ENCODE measurements around the gene C1orf56.
"Not testable (repeated sequence)": the region's sequence is repeated elsewhere in the genome, so short reads cannot be mapped to it uniquely, and the experiment has no call there.

Gene C1orf56

DNA sequence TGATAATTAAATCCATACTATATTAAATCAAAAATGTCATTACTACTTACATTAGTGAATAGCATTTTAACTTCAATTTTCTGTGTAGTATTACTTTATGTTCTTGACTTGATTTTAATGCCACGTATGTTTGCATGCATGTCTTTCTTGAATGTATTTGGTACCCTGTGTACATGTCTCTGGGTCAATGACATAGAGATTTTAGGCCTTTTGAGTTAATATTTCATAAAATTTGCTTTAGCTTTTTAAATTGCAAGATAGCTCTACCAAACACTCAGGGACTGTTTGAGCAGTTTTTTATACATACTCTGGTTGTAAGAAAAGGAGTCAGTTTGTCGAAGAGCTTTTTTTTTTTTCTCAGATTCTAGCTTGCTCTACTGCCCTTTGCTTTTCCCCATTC, 14.2 kb downstream of the C1orf56 start:
- no peak for DNase-seq (ENCODE audit: low read depth)

DNA sequence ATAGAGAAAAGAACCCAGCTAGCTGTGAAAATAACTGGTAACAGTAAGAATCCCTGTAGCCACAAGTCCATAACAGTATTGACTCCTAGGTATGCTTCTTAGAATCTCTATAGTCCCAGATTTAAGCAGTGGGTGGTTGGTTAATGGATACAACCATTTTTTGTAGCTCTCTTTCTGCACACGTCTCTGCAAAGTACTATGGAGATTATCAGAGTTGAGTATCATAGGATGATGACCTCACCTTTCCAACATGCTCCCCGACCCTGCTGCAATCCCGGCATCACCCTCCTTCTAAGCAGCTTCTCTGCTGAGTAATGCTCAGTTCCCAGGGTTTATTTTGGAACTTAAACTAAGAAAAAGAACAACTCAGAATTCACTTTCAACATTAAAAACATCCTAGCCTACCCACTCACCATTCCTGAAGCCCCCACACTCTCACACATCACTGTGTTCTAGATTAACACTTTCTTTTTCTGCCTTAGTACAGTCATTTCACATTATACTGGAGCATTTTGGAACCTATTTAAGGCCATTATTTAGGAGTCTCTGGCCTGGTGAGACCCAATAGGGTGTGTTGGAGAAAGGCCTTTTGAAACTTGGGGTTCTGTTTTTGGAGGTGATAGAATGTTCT, 15.3 kb downstream of the C1orf56 start:
- no peak for DNase-seq (ENCODE audit: low read depth)

DNA sequence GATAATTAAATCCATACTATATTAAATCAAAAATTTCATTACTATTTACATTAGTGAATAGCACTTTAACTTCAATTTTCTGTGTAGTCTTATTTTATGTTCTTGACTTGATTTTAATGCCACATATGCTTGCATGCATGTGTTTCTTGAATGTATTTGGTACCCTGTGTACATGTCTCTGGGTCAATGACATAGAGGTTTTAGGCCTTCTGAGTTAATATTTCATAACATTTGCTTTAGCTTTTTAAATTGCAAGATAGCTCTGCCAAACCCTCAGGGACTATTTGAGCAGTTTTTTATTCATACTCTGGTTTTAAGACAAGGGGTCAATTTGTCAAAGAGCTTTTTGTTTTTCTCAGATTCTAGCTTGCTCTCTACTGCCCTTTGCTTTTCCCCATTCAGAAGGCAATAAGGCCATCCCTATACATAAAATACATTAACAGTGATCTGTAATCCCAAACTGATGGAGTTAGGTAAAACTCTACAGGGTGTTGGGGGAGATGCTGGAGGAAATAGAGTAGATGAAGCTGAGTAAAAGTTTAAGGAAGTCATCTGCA, 17.6 kb downstream of the C1orf56 start:
- DNase-seq (ENCODE audit: low read depth): no peak

DNA sequence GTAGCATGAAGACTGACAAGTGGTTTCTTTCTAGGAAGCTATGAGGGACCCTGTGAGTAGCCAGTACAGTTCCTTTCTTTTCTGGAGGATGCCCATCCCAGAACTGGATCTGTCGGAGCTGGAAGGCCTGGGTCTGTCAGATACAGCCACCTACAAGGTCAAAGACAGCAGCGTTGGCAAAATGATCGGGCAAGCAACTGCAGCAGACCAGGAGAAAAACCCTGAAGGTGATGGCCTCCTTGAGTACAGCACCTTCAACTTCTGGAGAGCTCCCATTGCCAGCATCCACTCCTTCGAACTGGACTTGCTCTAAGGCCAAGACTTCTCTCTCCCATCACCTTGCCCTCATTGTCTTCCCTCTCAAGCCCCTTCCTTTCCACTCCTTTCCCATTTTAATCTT, 19.6 kb downstream of the C1orf56 start:
- no peak for DNase-seq (ENCODE audit: low read depth)

DNA sequence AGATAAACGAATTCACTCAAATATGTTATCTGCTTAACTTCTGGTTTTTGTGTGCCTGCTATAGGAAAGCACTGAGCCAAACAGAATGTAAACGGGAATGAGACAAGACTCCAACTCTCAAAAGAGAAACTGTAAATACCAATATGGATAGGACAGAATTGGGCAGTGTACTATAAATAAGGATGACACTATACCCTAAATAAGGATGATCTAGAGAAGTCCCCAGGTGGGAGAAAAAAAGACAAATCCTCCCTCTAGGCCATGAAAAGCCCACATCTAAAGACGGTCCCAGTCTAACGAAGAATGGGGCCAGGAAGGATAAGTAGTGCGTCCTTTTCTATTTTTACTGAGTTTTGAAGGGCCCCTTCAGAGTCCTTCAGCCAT, 21.5 kb downstream of the C1orf56 start:
- DNase-seq (ENCODE audit: low read depth): no peak

DNA sequence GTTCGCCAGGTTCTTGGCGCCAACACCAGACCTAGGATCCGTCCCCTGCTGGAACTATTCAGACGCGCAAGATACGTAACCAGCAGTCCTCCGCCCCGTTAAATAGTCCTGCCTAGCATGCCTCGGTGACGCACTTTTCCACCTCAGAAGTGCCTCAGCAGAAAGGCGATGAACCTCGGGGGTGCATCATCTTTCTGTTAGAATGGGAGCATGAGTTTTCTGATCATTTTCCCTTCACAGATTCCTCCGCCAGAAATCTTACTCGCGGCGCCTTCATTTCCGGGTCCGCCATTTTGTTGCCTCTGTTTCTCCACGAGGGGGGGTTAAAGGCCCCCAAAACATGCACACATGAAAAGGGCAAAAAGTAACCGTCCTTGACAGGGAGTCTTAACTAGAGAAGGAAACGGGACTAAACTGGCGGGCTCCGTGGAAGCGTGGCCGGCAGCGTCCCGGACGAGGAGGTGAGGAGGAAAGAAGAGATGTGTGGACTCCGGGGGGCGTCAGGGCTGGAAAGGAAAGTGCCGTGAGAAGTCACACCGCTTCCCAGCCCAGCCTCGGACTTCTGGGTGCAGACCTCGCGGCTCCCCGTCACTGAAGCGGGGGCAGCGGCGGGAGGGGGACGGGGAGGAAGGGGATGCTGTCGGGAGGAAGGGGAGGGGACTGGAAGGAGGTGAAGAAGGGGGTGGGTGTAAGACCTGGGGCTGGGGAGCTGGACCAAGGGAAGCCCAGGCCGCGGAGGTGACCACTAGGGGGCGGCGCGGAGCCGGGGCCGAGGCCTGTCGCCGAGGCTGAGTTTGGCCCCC, 23.1 kb downstream of the C1orf56 start, which contains the start of gene GABPB2:
Gene GABPB2 (plus strand): TSS at position 288 of the 803 bp plus-strand sequence. CDS start 17,429 bp downstream, outside the sequence.
- DNase-seq (ENCODE audit: low read depth): peak; percentile 80

DNA sequence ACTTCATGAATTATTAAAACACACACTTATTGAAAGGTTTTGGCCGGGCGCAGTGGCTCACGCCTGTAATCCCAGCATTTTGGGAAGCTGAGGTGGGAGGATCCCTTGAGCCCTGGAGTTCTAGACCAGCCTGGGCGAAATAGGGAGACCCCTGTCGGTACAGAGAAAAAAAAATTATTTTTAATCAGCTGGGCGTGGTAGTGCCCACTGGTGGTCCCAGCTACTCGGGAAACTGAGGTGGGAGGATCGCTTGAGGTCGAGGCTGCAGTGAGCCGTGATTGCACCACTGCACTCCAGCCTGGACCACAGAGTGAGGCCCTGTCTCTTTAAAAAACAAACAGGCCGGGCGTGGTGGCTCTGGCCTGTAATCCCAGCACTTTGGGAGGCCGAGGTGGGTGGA, 24.7 kb downstream of the C1orf56 start:
- DNase-seq (ENCODE audit: low read depth): no peak

DNA sequence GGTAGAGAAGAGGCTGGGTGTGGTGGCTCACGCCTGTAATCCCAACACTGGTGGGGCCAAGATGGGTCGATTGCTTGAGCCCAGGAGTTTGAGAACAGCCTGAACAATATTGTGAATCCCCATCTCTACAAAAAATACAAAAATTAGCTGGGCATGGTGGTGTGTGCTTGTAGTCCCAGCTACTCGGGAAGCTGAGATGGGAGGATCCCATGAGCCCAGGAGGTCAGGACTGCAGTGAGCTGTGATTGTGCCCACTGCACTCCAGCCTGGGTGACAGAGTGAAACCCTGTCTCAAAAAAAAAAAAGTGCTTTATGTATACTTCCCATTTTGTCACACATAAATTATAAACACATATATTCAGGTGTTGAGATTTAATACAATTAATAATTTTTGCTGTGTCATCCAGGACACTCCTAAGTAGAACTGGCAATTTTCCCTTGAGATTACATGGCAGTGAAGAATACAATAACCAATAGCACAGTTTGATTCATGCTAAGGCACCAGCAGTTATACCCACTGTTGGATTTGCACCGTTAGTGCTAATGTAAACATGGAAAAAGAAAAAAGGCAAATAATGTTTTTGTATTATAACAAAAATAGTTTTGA, 38.5 kb downstream of the C1orf56 start:
- no peak for DNase-seq (ENCODE audit: low read depth)

DNA sequence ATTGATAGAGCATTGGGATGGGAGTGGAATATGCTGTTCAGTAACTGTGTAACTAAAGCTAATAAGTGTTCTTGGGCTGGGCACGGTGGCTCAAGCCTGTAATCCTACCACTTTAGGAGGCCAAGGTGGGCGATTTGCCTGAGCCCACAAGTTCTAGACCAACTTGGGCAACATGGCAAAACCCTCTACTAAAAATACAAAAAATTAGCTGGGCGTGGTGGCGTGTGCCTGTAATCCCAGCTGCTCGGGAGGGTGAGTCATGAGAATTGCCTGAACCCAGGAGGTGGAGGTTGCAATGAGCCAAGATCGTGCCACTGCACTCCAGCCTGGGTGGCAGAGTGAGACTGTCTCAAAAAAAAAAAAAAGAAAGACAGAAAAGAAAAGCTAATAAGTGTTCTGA, 49.9 kb downstream of the C1orf56 start:
- DNase-seq (ENCODE audit: low read depth): not testable (repeated sequence)

DNA sequence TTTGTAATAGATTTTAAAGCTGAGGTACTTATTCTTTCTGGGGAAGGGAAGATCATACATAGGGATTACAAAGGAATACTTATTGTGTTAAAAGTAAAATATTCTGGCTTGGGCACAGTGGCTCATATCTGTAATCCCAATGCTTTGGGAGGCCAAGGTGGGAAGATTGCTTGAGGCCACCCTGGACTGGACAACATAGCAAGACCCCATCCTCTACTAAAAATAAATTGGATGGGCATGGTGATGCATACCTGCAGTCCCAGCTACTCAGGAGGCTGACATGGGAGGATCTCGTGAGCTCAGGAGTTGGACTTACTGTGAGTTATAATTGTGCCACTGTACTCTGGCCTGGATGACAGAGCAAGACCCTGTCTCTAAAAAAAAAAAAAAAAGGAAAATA, 50.6 kb downstream of the C1orf56 start:
- DNase-seq (ENCODE audit: low read depth): no peak

Measured in activated gamma-delta T cell treated with anti-CD3 and anti-CD28 coated beads, Interleukin-2, amount 50 U/mL, for 16 hours (primary cell).